GM19468 (cell line): ENCODE data around the gene TMEM219.

Experiments used
- ATAC-seq: cut with Tn5 transposase; IDR thresholded peaks from one replicate; pipeline ENCODE4 v1.9.1; 2021; ENCODE audit warnings: mild to moderate bottlenecking, moderate library complexity, moderate number of reproducible peaks; ENCODE audit not compliant: unreplicated experiment; ENCODE audit errors: extremely low read depth

The TMEM219 gene

GRCh38 chr16:29993903-29994599 is 32.2 kb downstream of the TMEM219 start:
- ATAC-seq: no peak

GRCh38 chr16:29994600-29995323 is 32.9 kb downstream of the TMEM219 start:
- ATAC-seq: no peak

GRCh38 chr16:29995324-29995910 is 33.5 kb downstream of the TMEM219 start, which contains the start of gene HIRIP3:
Gene HIRIP3, minus strand, starts transcription at chr16:29995617. Its CDS starts 12 bp downstream, at chr16:29995605.
- ATAC-seq: peak; percentile 34

- ATAC-seq: peak; percentile 82
These were observed 34.3 kb downstream of the TMEM219 start, which contains the start of gene INO80E for GRCh38 chr16:29995911-29996765. Gene INO80E, plus strand, starts transcription at chr16:29996241. Its CDS starts 70 bp downstream, at chr16:29996311.

- ATAC-seq: no peak
These were observed 34.9 kb downstream of the TMEM219 start for GRCh38 chr16:29996766-29997250.

- no peak for ATAC-seq
These were observed 37.7 kb downstream of the TMEM219 start for GRCh38 chr16:29999605-30000004.

- ATAC-seq: no peak
These were observed 39.1 kb downstream of the TMEM219 start for GRCh38 chr16:30000735-30001631.

GRCh38 chr16:30002614-30003346 is 40.9 kb downstream of the TMEM219 start:
- no peak for ATAC-seq

- ATAC-seq: no peak
These were observed 42.0 kb downstream of the TMEM219 start for GRCh38 chr16:30003670-30004423.

GRCh38 chr16:30004424-30004776 is 42.5 kb downstream of the TMEM219 start:
- no peak for ATAC-seq

GRCh38 chr16:30004811-30005242 is 42.9 kb downstream of the TMEM219 start:
- ATAC-seq: no peak

- ATAC-seq: no peak
These were observed 43.6 kb downstream of the TMEM219 start for GRCh38 chr16:30005341-30006094.

- ATAC-seq: no peak
These were observed 44.2 kb downstream of the TMEM219 start for GRCh38 chr16:30006095-30006473.

- no peak for ATAC-seq
These were observed 44.9 kb downstream of the TMEM219 start for GRCh38 chr16:30006659-30007377.

- ATAC-seq: no peak
These were observed 45.6 kb downstream of the TMEM219 start for GRCh38 chr16:30007378-30007895.
